HG03521 (cell line): Measurements from ENCODE around the gene VTCN1.
"Not testable (repeated sequence)": the region's sequence is repeated elsewhere in the genome, so short reads cannot be mapped to it uniquely, and the experiment has no call there.

Experiments used
- ATAC-seq: cut with Tn5 transposase; IDR thresholded peaks from one replicate; pipeline ENCODE4 v1.9.1; 2021; ENCODE audit warnings: mild to moderate bottlenecking, moderate library complexity; ENCODE audit not compliant: unreplicated experiment

Gene VTCN1

GRCh38 chr1:117210831-117211261 lies at the start of gene VTCN1:
Gene VTCN1 (minus strand): TSS chr1:117210927. CDS start chr1:117210855, 72 bp downstream.
- ATAC-seq = no peak

- no peak for ATAC-seq
Observed at GRCh38 chr1:117258791-117259190, 48.1 kb upstream of the VTCN1 start.

GRCh38 chr1:117258075-117258474 lies 47.3 kb upstream of the VTCN1 start:
- not testable (repeated sequence) for ATAC-seq

GRCh38 chr1:117257291-117257690 lies 46.6 kb upstream of the VTCN1 start:
- no peak for ATAC-seq

GRCh38 chr1:117250061-117250606 lies 39.4 kb upstream of the VTCN1 start:
- ATAC-seq = no peak

- ATAC-seq = no peak
Observed at GRCh38 chr1:117244971-117245370, 34.2 kb upstream of the VTCN1 start.

GRCh38 chr1:117244306-117244705 lies 33.6 kb upstream of the VTCN1 start:
- ATAC-seq = no peak

GRCh38 chr1:117241512-117241911 lies 30.8 kb upstream of the VTCN1 start:
- no peak for ATAC-seq

- ATAC-seq = no peak
Observed at GRCh38 chr1:117240547-117240946, 29.8 kb upstream of the VTCN1 start.

- ATAC-seq = no peak
Observed at GRCh38 chr1:117239467-117239866, 28.7 kb upstream of the VTCN1 start.

GRCh38 chr1:117237726-117238381 lies 27.1 kb upstream of the VTCN1 start:
- ATAC-seq = no peak

- ATAC-seq = no peak
Observed at GRCh38 chr1:117235863-117236465, 25.2 kb upstream of the VTCN1 start.

- no peak for ATAC-seq
Observed at GRCh38 chr1:117232531-117232930, 21.8 kb upstream of the VTCN1 start.

- no peak for ATAC-seq
Observed at GRCh38 chr1:117231748-117232373, 21.1 kb upstream of the VTCN1 start.

GRCh38 chr1:117231312-117231711 lies 20.6 kb upstream of the VTCN1 start:
- ATAC-seq = no peak

GRCh38 chr1:117229217-117229616 lies 18.5 kb upstream of the VTCN1 start:
- no peak for ATAC-seq

- no peak for ATAC-seq
Observed at GRCh38 chr1:117225931-117226330, 15.2 kb upstream of the VTCN1 start.

- ATAC-seq = no peak
Observed at GRCh38 chr1:117216718-117217117, 6.0 kb upstream of the VTCN1 start.

- ATAC-seq = no peak
Observed at GRCh38 chr1:117215733-117216462, 5.2 kb upstream of the VTCN1 start.

GRCh38 chr1:117215019-117215418 lies 4.3 kb upstream of the VTCN1 start:
- no peak for ATAC-seq

GRCh38 chr1:117213046-117213445 lies 2.3 kb upstream of the VTCN1 start:
- no peak for ATAC-seq
